T47D (cell line): ENCODE results near the gene HOXA10.

ENCODE experiments used
- DNase-seq, 2 experiments: peaks; one replicate each; pipeline versions ENCODE4 v3.0.0 to v3.0.0-alpha.2; 2011 to 2012; ENCODE audit warnings: low read depth in 1 of 2, low spot score in 1 of 2
- JUND ChIP-seq: IDR thresholded peaks from 2 replicates; pipeline ENCODE4 v1.6.1; 2012; ENCODE audit warnings: low read depth
- in situ Hi-C: cut with HindIII; loops from 2 replicates; pipeline ENCODE4 v1.10.0; 2016; ENCODE audit warnings: low sequenced_read_pairs, low pct_unique_long_range_greater_than_20kb

The HOXA10 gene

DNA sequence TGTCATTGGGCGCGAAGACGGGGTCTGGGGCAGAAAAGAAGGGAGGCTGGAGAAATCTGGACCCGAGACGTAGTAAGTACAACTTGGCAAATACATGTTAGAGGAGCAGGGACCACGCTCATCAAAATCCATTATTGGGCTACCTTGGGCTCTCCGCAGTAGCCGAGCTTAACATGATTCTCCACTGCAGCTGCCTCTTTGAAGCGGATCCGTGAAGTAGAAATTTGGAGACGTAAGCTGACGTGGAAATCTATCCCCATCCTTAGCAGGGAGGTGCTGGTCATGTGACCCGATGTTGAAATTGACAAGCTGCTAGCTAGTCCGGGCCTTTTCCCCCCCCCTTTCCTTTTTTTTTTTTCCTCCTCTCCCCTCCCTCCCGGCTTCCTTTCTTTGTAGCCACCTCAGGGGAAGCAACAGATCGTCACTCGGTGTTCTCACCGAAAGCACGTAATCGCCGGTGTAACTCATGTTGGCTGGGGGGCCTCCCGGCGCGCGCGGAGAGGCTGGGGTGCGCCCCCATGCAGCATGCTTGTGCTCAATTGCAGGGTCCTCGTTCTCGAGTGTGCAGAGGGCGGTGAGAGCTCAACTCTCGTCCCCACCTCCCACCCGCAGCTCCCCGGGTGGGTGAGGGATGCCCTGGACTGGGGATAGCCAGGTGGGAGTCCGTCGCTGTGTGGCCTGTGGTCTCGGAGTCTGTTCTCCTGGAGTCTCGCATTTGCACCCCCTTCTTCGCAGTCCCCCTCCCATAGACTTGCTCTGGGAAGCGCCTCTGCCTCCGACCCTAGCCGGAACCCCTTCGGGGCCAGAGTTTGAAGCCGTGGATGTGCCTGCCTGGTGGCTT, 11.1 kb upstream of the HOXA10 start, which contains the start of gene HOXA11:
HOXA11 (minus strand) TSS at position 220 of the 841 bp plus-strand sequence; CDS start at position 132, 88 bp downstream.
- no peak for DNase-seq
- TF ChIP-seq JUND: no peak
- in situ Hi-C loops: no loop called here

DNA sequence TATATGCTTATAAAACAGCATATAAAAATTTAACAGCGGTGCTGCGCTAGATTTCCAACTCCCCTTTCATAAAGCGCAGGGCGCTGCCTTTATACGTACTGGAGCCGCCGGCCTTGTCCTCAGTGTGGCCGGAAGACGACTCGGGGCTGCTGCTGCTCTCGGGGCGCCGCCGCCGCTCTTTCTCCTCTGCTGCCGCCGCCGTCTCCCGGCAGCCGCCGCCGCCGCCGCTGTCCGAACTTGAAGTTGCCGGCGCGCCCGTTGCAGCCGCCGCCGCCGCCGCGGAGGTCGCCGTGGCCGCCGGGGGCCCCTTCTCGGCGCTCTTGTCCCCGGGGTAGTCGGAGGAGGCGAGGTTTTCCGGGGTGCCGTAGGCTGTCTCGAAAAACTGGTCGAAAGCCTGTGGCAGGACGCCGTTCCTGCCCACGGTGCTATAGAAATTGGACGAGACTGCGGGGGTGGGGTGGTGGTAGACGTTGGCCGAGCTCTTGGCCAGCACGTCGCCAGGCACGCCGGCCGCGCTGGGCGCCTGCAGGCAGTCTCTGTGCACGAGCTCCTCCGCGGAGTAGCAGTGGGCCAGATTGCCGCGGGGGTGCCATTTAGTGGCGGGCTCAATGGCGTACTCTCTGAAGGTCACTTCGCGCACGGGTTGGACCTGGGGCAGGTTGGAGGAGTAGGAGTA, 10.4 kb upstream of the HOXA10 start:
- in situ Hi-C loops: no loop called here
- peak in 1 of 2 experiments; percentile 40 for DNase-seq
- TF ChIP-seq JUND: no peak

DNA sequence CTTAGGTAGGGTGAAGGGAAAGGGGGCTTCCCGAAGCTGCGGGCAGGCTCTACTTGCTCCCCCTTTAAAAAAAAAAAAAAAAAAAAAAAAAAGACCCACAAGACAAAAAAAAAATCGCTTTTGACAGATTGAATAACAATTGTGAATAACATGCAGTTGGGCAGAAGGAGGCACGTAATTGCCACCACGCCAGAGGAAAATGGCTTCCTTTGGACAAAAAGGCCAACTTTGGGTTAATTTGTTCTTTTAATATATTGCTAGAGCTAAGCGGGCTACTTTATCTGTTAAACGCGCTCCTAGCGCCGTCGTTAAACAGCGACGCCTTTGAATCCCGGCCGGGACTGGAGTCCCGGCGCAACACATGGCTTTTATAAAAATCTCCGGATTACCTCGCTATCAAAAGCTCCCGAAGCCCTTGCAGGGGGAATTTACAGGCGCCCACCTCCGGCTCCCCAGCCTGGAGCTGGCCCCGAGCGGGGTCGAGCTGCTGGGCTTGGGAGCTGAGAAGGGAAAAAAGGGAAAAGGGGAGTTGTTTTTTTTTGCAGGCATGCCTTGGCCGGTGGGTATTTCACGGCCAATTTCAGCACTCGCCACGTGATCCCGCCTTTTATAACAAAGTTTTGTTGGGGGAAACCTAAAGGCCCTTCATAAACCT, 9.7 kb upstream of the HOXA10 start:
- DNase-seq: peak; percentile 36 to 79
- in situ Hi-C loops: no loop called here
- TF ChIP-seq JUND: no peak

DNA sequence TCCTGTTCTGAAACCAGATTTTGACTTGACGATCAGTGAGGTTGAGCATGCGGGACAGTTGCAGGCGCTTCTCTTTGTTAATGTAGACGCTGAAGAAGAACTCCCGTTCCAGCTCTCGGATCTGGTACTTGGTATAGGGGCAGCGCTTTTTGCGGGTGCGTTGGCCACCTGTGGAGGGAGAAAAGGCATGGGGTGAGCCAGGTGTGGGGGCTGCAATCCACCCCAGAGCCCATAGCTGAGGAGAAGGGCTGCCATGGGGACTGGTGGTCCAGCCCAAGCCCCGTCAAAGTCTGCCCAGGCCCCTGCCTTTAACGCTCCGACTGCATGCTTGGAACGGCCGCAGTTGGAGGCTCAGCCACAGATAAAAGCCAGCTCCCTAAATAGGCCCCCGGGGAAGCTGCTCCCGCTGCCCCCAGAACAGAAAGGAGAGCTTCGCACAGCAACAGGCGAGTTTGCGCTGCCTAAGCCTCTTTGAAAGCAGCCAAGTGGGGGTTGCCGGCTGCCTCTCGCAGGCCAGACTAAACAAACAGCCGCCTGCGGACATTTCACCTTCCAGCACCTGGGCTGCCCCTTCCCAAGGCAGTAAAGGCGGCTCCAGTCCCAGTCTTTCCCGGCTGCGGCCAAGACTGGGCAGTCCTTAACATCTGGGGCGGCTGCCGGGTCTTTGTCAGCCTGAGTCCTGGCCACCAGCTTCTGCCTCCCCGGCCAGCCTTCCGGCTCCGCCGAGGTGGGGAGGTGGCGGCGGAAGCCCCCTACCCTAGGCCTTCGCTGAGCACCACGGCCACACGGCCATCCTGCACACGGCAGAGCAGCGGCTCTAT, 9.0 kb upstream of the HOXA10 start:
- TF ChIP-seq JUND: no peak
- DNase-seq: no peak
- in situ Hi-C loops: no loop called here

DNA sequence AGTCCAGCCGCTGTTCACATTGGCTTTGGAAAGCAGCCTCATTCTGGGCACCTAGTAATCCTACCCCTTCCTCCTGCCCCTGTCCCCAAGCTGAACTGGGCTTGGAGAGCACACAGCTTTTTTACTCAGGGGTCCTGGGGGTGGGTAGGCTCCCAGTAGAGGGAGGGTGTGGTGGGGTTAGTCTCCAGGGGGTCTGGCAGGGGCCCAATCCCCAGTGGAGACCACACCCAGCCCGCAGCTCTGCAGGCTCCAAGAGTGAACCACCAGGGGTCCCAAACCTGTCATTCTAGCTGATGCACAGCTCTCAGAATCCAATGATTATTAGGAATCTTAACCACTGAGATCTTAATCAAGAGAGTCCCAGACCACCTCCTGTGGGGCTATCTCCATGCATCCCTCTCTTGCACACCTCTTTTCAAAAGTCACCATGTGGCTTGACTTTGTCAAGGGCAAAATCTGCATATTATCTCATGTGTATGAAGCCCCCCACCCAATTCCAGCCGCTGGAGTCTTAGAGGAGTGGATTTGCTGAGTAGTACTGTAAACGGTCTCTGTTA, 8.2 kb upstream of the HOXA10 start:
- TF ChIP-seq JUND: no peak
- no peak for DNase-seq
- in situ Hi-C loops: no loop called here

DNA sequence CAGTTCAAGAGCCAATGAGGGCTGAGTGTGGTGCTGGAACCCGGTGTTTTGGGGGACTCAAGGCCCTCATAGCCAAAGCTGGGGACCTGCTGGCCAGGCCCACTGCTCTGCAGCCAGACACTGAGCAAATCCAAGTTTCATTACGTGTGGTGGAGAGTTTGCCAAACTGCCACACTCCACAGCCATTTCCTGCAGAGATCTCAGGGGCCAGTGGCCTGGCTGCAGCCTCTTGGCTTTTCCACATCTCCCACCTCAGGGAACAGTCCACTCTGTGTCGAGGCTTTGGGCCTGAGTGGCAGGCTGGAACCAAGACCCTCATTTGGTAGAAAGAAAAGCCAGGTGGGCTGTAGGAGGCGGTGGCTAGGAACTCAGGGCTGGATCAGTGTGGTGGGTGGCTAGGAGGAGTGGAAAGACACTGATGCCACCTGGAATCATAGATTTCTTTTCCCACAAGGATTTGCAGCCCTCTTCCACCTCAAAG, 7.7 kb upstream of the HOXA10 start:
- no peak for TF ChIP-seq JUND
- no peak for DNase-seq
- in situ Hi-C loops: no loop called here

DNA sequence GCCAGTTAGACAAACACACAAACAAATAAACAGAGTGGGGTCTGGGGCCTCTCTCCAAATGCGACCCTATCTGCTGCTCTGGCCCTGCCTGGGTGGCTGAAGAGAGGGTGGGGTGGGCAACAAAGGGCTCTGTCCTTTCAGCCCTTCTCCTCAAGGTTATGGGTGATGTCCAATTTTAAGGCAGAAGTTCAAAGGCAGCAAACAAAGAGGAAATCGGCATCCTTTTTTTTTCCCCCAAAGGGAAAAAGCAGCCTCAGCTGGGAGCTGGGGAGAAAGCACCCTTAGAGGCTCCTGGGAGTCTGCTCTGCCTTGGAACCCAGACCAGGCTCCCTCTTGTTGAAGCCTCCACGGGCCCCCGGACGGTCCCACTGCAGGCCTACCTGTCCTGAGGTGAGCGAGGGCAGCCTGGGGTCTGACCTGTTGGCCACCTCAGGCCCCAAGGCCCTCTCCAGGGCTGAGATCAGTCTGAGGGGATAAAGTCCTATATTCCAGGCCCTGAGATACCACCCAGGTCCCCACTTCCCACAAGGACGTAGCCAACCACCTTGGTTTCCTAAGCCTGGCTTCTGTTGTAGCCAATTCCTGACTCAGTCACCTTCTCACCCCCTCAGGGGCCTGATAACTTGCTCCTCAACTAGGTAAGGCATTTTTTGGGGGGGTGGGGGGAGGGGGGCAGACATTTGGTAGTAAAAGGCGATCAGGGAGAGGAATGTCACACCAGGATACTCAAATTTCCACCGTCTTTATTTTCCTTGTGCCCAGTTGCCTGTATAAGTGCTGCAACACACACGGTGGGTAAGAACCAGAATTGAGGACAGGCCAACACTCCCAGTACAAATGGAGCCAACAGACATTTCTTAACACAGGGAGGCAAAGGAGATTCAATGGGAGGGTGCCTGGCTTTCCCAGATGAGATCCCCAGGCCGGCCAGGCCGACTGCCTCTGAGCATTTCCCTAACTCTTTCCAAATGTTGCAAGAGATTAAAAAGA, 6.6 kb upstream of the HOXA10 start:
- no peak for DNase-seq
- no peak for TF ChIP-seq JUND
- in situ Hi-C loops: no loop called here

DNA sequence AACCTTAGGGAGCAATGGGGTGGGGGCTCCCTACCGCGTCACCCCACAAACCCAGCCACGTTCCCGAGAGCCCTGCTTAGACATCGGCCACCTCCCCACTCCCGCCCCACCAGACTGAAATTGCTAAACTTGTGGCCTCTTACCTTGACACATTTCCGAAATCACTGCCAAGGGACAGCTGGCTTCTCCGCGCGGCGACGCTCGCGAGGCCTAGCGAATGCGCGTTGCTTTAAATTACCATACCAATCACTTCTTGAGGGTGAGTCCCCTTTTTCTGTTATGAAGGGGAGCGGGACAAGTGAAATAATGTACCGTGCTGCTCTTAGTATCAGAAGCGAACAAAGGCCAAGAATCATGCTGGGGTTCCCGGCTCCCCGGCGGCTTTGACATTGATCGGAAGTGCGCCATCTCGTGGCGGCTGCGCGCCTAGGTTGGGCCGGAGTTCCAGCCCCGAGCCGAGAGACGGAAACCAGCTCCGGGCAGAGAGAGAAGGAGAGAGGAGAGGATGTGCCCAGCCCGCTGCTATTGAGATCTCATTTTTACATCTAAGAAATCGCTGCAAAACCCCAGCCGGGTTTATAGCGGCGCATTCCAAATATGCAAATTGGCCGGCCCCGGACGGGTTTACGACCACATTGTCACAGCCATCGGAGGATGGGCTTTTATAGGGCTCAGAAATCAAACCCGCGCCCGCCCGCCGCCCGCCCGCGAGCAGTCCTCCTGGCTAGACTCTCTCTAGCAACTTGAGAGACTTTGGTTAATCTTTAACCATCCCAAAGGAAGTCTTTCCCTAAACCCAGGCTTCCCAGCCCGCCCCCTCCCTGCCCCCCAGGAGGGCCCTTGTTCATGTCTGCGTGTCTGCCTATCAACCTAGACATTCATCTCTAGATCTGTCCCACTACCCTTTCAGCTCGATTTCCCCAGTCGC, 5.6 kb upstream of the HOXA10 start:
- no peak for TF ChIP-seq JUND
- in situ Hi-C loops: no loop called here
- peak; percentile 80 to 98 for DNase-seq

DNA sequence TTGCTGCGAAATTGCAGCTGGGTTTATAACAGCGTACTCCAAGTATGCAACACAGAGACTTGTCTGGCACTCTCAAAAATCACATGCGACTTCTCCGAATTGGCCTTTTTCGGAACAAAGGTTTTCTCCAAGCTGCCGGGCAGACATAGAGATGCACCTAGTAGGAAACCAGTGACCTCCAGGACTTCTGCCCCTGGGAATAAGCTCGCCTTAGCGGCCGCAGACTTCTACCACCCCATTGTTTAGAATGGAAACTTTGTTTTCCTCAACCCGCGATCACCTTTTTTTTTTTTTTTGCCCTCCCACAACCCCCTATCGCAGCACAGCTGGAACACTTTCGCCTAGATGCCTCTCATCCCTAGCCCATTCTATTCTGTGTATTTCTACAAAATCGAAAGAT, 4.9 kb upstream of the HOXA10 start:
- TF ChIP-seq JUND: no peak
- in situ Hi-C loops: no loop called here
- no peak for DNase-seq

DNA sequence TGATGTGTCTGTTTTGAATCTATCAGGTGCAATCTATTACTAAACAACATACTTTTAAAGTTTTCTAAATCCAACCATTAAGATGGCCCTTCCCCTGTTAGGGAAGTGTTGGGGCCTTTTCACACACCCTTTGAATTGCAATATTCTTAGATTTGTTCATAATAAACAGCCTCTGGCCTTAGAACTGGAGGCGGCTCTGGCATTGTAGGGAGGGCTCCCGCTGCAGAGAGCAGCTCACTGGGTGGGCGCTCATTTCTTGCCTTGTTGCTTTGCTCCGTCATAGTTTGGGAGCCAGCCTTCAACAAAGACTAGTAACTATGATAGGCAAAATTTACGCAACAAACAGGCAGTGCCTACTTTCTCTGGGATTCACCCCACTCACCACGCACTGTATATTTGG, 4.2 kb upstream of the HOXA10 start:
- in situ Hi-C loops: no loop called here
- no peak for TF ChIP-seq JUND
- DNase-seq: no peak
